GM21381 (cell line): ENCODE results near the gene GAK.
"Not testable (repeated sequence)": the region's sequence is repeated elsewhere in the genome, so short reads cannot be mapped to it uniquely, and the experiment has no call there.

Experiments used
- ATAC-seq: cut with Tn5 transposase; IDR thresholded peaks from one replicate; pipeline ENCODE4 v1.9.1; 2021; ENCODE audit warnings: mild to moderate bottlenecking, moderate library complexity; ENCODE audit not compliant: unreplicated experiment

The GAK gene

GRCh38 chr4:929096-929765 lies 2.9 kb downstream of the GAK start:
- no peak for ATAC-seq

GRCh38 chr4:927566-927965 lies 4.5 kb downstream of the GAK start:
- not testable (repeated sequence) for ATAC-seq

- ATAC-seq, result no peak
Observed at GRCh38 chr4:926538-926937, 5.6 kb downstream of the GAK start.

GRCh38 chr4:925771-926500 lies 6.2 kb downstream of the GAK start:
- no peak for ATAC-seq

- no peak for ATAC-seq
Observed at GRCh38 chr4:925171-925570, 6.9 kb downstream of the GAK start.

GRCh38 chr4:924107-925096 lies 7.7 kb downstream of the GAK start:
- peak; percentile 40 for ATAC-seq

- ATAC-seq, result no peak
Observed at GRCh38 chr4:921830-922331, 10.2 kb downstream of the GAK start.

- not testable (repeated sequence) for ATAC-seq
Observed at GRCh38 chr4:919004-919680, 13.0 kb downstream of the GAK start.

GRCh38 chr4:918591-918990 lies 13.5 kb downstream of the GAK start:
- ATAC-seq, result not testable (repeated sequence)

GRCh38 chr4:917992-918391 lies 14.1 kb downstream of the GAK start:
- no peak for ATAC-seq

- ATAC-seq, result no peak
Observed at GRCh38 chr4:917466-917865, 14.7 kb downstream of the GAK start.

- no peak for ATAC-seq
Observed at GRCh38 chr4:915595-915994, 16.5 kb downstream of the GAK start.

GRCh38 chr4:915041-915474 lies 17.1 kb downstream of the GAK start:
- ATAC-seq, result no peak

GRCh38 chr4:914531-914930 lies 17.6 kb downstream of the GAK start:
- no peak for ATAC-seq

- no peak for ATAC-seq
Observed at GRCh38 chr4:913280-913618, 18.9 kb downstream of the GAK start.

GRCh38 chr4:912548-913279 lies 19.4 kb downstream of the GAK start:
- no peak for ATAC-seq

GRCh38 chr4:911871-912490 lies 20.1 kb downstream of the GAK start:
- no peak for ATAC-seq

GRCh38 chr4:911221-911751 lies 20.8 kb downstream of the GAK start:
- ATAC-seq, result no peak

- ATAC-seq, result no peak
Observed at GRCh38 chr4:910366-911091, 21.6 kb downstream of the GAK start.
